ENCODE measurements around the gene PDE11A.

DNA sequence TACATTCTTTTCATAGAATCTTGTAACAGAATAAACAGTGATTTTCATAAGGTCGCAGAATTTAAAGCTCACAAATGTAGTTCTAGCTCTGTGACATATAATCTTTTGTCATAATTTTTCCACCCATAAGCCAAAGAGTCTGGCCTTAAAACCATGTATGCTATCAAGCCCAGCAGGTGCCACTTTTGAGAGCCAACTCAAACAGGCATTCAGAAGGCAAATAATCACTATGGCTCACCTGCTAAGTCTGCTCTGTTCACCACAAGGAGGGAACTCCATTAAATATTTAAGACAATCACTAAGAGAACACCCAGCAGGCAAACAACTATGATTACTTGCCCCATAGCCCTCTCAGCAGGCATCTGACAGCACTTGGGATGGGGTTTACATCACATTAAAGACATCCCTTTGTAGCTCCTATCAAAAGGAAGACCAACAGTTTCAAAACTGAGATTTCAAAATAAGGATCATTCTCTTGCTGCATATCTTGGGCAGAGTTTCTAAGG lies 241.6 kb downstream of the PDE11A start:
- TF ChIP-seq CTCF (IDR thresholded peaks at IDR 0.05) (no peak), POLR2A (IDR thresholded peaks at IDR 0.05) (no peak)

Data from adrenal gland (tissue), 5 donors.